ENCODE results near the gene KIAA1549.

KIAA1549 gene

GRCh38 chr7:138974675-138975292, 6.4 kb downstream of the KIAA1549 start:
- no peak for DNase-seq (ENCODE audit: low read depth)

DNA sequence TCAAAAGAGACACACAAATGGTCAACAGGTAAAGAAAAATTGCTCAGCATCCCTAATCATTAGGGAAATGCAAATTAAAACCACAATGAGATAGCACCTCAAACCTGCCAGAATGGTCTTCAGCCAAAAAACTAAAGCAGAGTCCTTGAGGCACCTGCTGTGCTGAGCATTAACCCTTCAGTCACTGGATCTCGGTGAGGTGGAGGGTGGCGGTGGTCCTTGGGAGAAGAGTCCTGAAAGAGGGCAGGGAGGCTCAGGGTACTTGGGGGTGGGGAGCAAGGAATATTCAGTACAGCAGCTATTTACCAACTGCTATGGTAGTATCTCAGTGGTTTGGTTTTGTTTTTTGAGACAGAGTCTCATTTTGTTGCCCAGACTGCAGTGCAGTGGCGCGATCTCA, 7.1 kb downstream of the KIAA1549 start:
- DNase-seq (ENCODE audit: low read depth) = no peak

- DNase-seq (ENCODE audit: low read depth) = no peak
Measured at GRCh38 chr7:138970952-138971351, 10.2 kb downstream of the KIAA1549 start.

DNA sequence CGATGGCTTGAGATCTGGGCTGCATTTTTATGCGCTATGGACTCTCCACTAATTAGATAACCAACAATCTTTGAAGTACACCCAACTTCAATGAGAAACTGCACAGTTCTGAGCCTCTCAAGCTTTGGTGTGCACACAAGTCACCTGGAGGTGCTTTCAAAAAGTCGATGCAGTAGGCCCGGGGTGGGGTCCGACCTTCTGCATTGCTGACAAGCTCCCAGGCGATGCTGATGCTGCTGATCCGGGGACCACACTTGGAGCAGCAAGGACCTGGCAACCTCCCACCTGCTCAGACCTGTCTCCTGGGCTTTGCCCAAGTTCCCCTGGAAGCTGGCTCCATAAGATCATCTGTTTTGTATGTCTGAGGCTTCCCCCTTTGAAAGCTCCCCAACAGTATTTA, 10.7 kb downstream of the KIAA1549 start:
- no peak for DNase-seq (ENCODE audit: low read depth)

GRCh38 chr7:138967159-138967558, 14.0 kb downstream of the KIAA1549 start:
- DNase-seq (ENCODE audit: low read depth) = no peak

- no peak for DNase-seq (ENCODE audit: low read depth)
Measured at GRCh38 chr7:138964624-138965436, 16.4 kb downstream of the KIAA1549 start.

- no peak for DNase-seq (ENCODE audit: low read depth)
Measured at GRCh38 chr7:138963675-138964074, 17.5 kb downstream of the KIAA1549 start.

GRCh38 chr7:138962561-138963270, 18.5 kb downstream of the KIAA1549 start:
- no peak for DNase-seq (ENCODE audit: low read depth)

GRCh38 chr7:138961159-138961558, 20.0 kb downstream of the KIAA1549 start:
- peak; percentile 37 for DNase-seq (ENCODE audit: low read depth)

DNA sequence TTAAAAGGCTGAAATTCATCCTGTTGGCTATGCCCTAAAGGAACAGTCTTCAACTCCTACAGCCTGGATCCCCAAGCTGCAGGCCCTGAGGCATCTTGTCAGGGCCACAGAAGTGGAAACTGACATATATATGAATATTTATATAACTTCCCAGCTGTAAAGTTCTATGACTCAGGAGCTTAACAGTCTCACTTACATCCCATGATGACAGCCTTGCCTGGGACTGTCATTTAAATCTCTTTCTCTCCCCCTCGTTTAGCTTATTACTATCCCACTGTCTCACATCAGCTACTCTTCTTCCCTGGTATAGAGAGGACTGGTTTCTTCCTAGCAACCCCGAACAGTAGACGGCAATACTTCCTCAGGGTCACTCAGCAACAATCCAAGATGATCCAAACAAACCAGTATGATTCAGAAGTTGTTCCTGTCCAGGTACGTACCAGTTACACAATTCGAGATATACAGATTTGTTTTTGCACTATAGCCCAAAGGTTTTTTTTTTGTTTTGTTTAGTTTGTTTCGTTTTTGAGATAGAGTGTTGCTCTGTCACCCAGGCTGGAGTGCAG, 22.7 kb downstream of the KIAA1549 start:
- DNase-seq (ENCODE audit: low read depth) = peak; percentile 73

GRCh38 chr7:138957753-138958390, 23.3 kb downstream of the KIAA1549 start:
- no peak for DNase-seq (ENCODE audit: low read depth)

DNA sequence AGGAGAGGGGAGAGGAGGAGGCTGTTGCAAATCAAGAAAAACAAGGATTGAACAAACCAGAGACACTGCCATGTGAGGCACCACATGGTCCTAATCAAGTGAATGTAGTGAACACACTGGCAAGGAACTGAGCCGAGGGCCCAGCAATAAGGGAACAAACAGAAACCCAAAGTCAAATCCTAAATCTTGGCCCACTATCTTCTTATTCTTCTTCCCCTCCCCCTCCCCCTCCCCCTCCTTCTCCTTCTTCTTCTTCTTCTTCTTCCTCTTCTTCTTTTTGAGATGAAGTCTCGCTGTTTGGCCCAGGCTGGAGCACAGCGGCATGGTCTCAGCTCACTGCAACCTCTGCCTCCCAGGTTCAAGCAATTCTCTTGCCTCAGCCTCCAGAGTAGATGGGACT, 24.0 kb downstream of the KIAA1549 start:
- DNase-seq (ENCODE audit: low read depth) = no peak

GRCh38 chr7:138954545-138955475, 26.4 kb downstream of the KIAA1549 start:
- no peak for DNase-seq (ENCODE audit: low read depth)

GRCh38 chr7:138952791-138953190, 28.4 kb downstream of the KIAA1549 start:
- DNase-seq (ENCODE audit: low read depth) = peak; percentile 38

DNA sequence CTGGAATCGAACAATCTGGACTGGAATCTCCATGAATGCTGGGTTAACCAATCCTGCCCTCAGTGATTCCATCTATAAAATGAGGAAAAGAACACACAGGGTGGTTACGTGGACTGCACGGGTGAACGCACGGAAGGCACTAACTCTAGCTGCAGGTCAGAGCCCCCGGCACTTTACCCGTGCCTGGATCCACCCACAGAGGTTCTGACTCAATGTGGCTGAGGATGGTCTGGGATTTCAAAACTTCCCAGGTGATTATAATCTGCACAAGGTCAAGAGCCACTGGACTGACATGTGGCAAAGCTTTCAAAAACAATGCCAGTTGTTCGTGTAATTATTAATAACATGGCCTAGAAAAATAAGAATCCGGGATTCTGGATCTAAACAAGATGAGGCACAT, 29.2 kb downstream of the KIAA1549 start:
- no peak for DNase-seq (ENCODE audit: low read depth)

DNA sequence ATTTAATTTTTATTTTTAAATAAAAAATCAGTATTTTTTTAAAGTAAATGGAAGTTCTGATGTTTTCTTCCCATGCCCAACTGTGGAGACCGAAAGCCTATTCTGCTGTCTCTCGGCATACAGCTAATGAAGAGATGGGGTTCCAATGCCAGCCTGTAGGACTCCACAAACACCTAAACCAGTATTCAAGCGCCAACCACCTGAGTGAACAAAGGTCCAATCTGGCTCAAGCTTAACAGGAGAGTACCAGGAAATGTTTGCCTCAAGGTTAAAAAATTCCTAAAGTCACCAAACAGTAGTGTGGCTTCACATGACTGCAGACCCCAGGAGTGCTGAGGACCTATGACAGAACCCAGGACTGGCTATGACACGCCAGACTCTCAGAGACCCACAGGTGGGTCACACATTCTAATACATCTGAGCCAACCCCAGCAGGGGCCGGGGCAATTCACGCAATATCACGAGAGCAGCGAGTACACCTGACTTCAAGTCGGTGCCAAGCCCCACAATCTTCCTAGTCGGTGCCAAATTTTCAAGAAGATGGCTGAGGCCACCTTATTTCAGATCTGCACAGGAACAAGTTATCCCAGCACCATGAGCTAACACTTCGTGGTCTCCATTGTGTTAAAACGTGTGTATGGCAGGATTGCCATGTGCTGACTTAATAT, 31.6 kb downstream of the KIAA1549 start:
- DNase-seq (ENCODE audit: low read depth) = no peak

GRCh38 chr7:138948403-138948802, 32.8 kb downstream of the KIAA1549 start:
- no peak for DNase-seq (ENCODE audit: low read depth)

- DNase-seq (ENCODE audit: low read depth) = no peak
Measured at GRCh38 chr7:138945821-138946220, 35.4 kb downstream of the KIAA1549 start.

GRCh38 chr7:138945154-138945553, 36.0 kb downstream of the KIAA1549 start:
- DNase-seq (ENCODE audit: low read depth) = no peak

DNA sequence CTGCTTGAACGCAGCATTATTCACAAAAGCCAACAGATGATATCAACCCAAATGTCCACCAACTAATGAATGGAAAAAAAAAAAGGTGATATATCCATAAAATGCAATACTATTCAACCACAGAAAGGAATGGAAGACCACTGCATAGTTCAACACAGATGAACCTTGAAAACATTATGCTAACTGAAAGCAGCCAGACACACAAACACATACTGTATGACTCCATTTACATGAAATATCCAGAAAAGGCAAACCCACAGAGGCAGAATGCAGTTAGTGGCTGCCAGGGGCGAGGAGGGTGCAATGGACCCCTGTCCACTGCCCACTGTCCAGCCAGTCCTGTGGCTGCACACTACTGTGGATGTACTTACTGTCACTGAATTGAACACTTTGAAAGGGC, 36.6 kb downstream of the KIAA1549 start:
- DNase-seq (ENCODE audit: low read depth) = no peak

- DNase-seq (ENCODE audit: low read depth) = no peak
Measured at GRCh38 chr7:138943061-138943460, 38.1 kb downstream of the KIAA1549 start.

Data from iris pigment epithelial cell (primary cell).